Activated naive CD4-positive, alpha-beta T cell treated with Interleukin-2 at 50 U/mL for 16 hours (primary cell): ENCODE results near the gene MT1E.
"Not testable (repeated sequence)": the region's sequence is repeated elsewhere in the genome, so short reads cannot be mapped to it uniquely, and the experiment has no call there.

ENCODE experiments used
- DNase-seq: peaks from one replicate; pipeline ENCODE4 v3.0.0-alpha.2; 2020

The MT1E gene

GRCh38 chr16:56674570-56674969 lies 49.0 kb downstream of the MT1E start:
- DNase-seq, result not testable (repeated sequence)

GRCh38 chr16:56675685-56676210 lies 50.2 kb downstream of the MT1E start:
- peak; percentile 59 for DNase-seq
